Measurements from ENCODE around the gene GNG5. TPM values are rescaled to one million over a fixed set of nuclear protein-coding genes. Genes with fewer than 3 reads are reported as not detected.

The GNG5 gene
- total and polyA plus RNA-seq, 2 donors (not counting 3 experiments of a cell fraction or from before 2014, with no cell fraction given): 145 to 175 TPM

- intact Hi-C loops (cut with micrococcal nuclease) (no loop called here), dilution Hi-C loops (cut with MboI; ENCODE audit: extremely low pct_ligation_motif_present, low sequenced_read_pairs) (no loop called here)
- H3K9me1 ChIP-seq (replicated peaks; ENCODE audit: control insufficient read depth, extremely low read depth, insufficient read depth, low read length): no peaks in the 10 kb centered on the region
- peaks cover 3% of the 10 kb centered on the region for H4K20me1 ChIP-seq (replicated peaks; ENCODE audit: control insufficient read depth, extremely low read depth, insufficient read depth, low read length)
- H3K79me2 ChIP-seq (ENCODE audit: control insufficient read depth, insufficient read depth, low read length): peaks cover 24% of the 10 kb centered on the region
- no peak overlapping the region for H3K4me2 ChIP-seq (ENCODE audit: insufficient read depth, low read length)
- H3K9ac ChIP-seq (replicated peaks; ENCODE audit: extremely low read depth, insufficient read depth, low read length): no peak overlapping the region
- no peak overlapping the region for H3K27ac ChIP-seq (ENCODE audit: insufficient read depth, low read depth, low read length)
- ChIA-PET POLR2A (interaction anchor here (0.7 kb wide), 1 partner anchor 207 kb away, joined by 5 read pairs; no protein-coding TSS in a partner anchor), CTCF (no interaction called here)
- no peaks in the 10 kb centered on the region for H3K9me3 ChIP-seq (replicated peaks; ENCODE audit: control insufficient read depth, insufficient read depth, low read length)
- peaks cover 3 to 26% of the 10 kb centered on the region in 2 experiments for H3K36me3 ChIP-seq (ENCODE audit: control insufficient read depth in 2 of 2, extremely low read depth in 1 of 2, insufficient read depth in 2 of 2, low read length in 2 of 2)
- no peaks in the 10 kb centered on the region for H3K4me1 ChIP-seq (ENCODE audit: control insufficient read depth, extremely low read depth, insufficient read depth, low read length)
- no peaks in the 10 kb centered on the region for H3K27me3 ChIP-seq (ENCODE audit: control insufficient read depth in 2 of 2, insufficient read depth in 2 of 2, low read length in 2 of 2)
- TF ChIP-seq EZH2 (IDR thresholded peaks at IDR 0.05; ENCODE audit: borderline replicate concordance, low read depth, low read length, severe bottlenecking): no peak
- no peak for TF ChIP-seq MYC (IDR thresholded peaks at IDR 0.05; ENCODE audit: low read depth, low read length)
- TF ChIP-seq JUN (IDR thresholded peaks at IDR 0.05; ENCODE audit: borderline replicate concordance, insufficient read depth, insufficient read length, low read depth): no peak
- no peak for TF ChIP-seq POLR2A (IDR thresholded peaks at IDR 0.05; ENCODE audit: low read depth, low read length)
- TF ChIP-seq POLR2AphosphoS5 (IDR thresholded peaks at IDR 0.05; ENCODE audit: insufficient read depth, low read depth, low read length): no peak
- TF ChIP-seq GATA2 (IDR thresholded peaks at IDR 0.05; ENCODE audit: insufficient read depth, insufficient read length, low read depth, low read length): no peak
- TF ChIP-seq, protein P1, sequence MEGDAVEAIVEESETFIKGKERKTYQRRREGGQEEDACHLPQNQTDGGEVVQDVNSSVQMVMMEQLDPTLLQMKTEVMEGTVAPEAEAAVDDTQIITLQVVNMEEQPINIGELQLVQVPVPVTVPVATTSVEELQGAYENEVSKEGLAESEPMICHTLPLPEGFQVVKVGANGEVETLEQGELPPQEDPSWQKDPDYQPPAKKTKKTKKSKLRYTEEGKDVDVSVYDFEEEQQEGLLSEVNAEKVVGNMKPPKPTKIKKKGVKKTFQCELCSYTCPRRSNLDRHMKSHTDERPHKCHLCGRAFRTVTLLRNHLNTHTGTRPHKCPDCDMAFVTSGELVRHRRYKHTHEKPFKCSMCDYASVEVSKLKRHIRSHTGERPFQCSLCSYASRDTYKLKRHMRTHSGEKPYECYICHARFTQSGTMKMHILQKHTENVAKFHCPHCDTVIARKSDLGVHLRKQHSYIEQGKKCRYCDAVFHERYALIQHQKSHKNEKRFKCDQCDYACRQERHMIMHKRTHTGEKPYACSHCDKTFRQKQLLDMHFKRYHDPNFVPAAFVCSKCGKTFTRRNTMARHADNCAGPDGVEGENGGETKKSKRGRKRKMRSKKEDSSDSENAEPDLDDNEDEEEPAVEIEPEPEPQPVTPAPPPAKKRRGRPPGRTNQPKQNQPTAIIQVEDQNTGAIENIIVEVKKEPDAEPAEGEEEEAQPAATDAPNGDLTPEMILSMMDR (IDR thresholded peaks at IDR 0.05; ENCODE audit: extremely low read depth in 1 of 2, insufficient read depth in 1 of 2, low read depth in 1 of 2, low read length in 2 of 2): no peak
- TF ChIP-seq FOS (IDR thresholded peaks at IDR 0.05; ENCODE audit: borderline replicate concordance, insufficient read depth, low read length): no peak
- TF ChIP-seq MAX (IDR thresholded peaks at IDR 0.05; ENCODE audit: insufficient read depth, insufficient read length): no peak
- H2AFZ ChIP-seq (ENCODE audit: low read depth, low read length): no peak overlapping the region
- no peak for FAIRE-seq
- no peak overlapping the region for H3K4me3 ChIP-seq (replicated peaks in 1 of 3; ENCODE audit: insufficient read depth in 1 of 3, low read depth in 1 of 3, low read length in 3 of 3)
- no peak for DNase-seq (ENCODE audit: low read depth, low spot score)
- no TSS peak for BruUV-seq (replicated peaks)
Measured at GRCh38 chr1:84496498-84496897, 9.9 kb downstream of the GNG5 start.
